Fibroblast of pulmonary artery (primary cell): Measurements from ENCODE around the gene AHRR.

ENCODE experiments used
- DNase-seq: peaks from one replicate; pipeline ENCODE4 v3.0.0-alpha.2; 2010; ENCODE audit warnings: low read depth
- H3K4me3 ChIP-seq: replicated peaks from 2 replicates; pipeline ENCODE4 v1.5.1; 2011; ENCODE audit warnings: low read depth, mild to moderate bottlenecking, control low read depth, low read length, moderate library complexity
- TF ChIP-seq, protein P1 (sequence below): IDR thresholded peaks from 2 replicates; pipeline ENCODE4 v1.5.1; 2011; ENCODE audit warnings: mild to moderate bottlenecking, control low read depth, low read length, inconsistent platforms; ENCODE audit errors: missing control alignments

Gene AHRR

GRCh38 chr5:474840-475661 lies 153.5 kb downstream of the AHRR start:
- peak overlapping the region; percentile 43 for H3K4me3 ChIP-seq
- peak; percentile 12 for DNase-seq
- TF ChIP-seq, protein P1, sequence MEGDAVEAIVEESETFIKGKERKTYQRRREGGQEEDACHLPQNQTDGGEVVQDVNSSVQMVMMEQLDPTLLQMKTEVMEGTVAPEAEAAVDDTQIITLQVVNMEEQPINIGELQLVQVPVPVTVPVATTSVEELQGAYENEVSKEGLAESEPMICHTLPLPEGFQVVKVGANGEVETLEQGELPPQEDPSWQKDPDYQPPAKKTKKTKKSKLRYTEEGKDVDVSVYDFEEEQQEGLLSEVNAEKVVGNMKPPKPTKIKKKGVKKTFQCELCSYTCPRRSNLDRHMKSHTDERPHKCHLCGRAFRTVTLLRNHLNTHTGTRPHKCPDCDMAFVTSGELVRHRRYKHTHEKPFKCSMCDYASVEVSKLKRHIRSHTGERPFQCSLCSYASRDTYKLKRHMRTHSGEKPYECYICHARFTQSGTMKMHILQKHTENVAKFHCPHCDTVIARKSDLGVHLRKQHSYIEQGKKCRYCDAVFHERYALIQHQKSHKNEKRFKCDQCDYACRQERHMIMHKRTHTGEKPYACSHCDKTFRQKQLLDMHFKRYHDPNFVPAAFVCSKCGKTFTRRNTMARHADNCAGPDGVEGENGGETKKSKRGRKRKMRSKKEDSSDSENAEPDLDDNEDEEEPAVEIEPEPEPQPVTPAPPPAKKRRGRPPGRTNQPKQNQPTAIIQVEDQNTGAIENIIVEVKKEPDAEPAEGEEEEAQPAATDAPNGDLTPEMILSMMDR: no peak

- H3K4me3 ChIP-seq: no peak overlapping the region
- DNase-seq: no peak
- TF ChIP-seq, protein P1: no peak
Observed at GRCh38 chr5:475704-476101, 154.2 kb downstream of the AHRR start.

GRCh38 chr5:476102-476813 lies 154.7 kb downstream of the AHRR start:
- H3K4me3 ChIP-seq: no peak overlapping the region
- TF ChIP-seq, protein P1: no peak
- no peak for DNase-seq

DNA sequence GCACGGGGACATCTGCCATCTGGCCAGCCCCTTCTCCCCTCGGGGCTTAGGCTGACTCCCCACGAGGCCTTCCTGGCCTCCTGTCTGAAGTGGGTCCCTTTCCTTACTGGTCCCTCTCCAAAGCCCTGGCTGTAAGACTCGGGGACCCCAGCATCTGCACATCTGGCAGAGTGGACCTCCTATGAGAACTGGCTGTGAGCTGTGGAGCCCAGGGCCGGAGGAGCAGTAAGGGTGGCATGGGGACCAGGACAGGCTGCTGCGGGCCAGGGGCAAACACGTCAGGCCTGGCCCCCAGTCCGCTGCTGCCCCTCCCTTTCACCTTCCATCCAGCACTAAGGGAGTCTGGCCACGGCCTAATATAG lies 155.3 kb downstream of the AHRR start:
- TF ChIP-seq, protein P1: no peak
- no peak overlapping the region for H3K4me3 ChIP-seq
- DNase-seq: no peak

DNA sequence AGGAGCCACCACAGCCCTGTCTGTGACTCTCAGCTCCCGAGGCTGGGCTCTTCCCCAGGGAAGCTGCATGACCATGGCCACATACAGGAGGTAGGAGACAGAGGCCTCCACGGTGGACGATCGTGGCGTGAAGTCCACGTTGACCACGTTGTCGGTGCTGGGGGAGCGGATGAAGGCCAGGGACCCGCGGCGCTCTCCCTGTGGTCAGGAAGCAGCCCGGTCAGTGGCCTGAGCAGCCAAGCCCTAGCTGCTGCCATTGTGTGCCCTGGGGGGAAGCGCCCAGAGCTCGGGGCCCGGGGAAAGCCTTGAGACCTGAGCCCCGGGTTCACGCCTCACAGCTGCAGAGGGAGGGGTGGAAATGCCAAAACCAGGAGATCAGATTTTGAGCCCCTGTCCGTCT lies 155.7 kb downstream of the AHRR start:
- no peak overlapping the region for H3K4me3 ChIP-seq
- no peak for DNase-seq
- TF ChIP-seq, protein P1: no peak

GRCh38 chr5:477871-478270 lies 156.4 kb downstream of the AHRR start:
- DNase-seq: no peak
- no peak overlapping the region for H3K4me3 ChIP-seq
- TF ChIP-seq, protein P1: no peak
